ENCODE data around the gene PRSS53. TPM values are rescaled to one million over a fixed set of nuclear protein-coding genes. Genes with fewer than 3 reads are reported as not detected.

The PRSS53 gene
- total RNA-seq, 1 experiment from 2014 or later, result 2.8 TPM

- Histone ChIP-seq H2BK120ac (ENCODE audit: low read depth, low read length, poor library complexity, severe bottlenecking) (no peak within 1 kb of the TSS), H4K91ac (ENCODE audit: insufficient read length, low read depth, low read length) (no peak within 1 kb of the TSS), H3T11ph (ENCODE audit: low read length) (no peak within 1 kb of the TSS), H2BK15ac (ENCODE audit: low read depth, low read length) (no peak within 1 kb of the TSS), H3K4ac (ENCODE audit: low read depth, low read length) (no peak within 1 kb of the TSS), H4K5ac (ENCODE audit: insufficient read length, low read depth, low read length) (no peak within 1 kb of the TSS), H2AFZ (ENCODE audit: low read length) (no peak within 1 kb of the TSS), H2BK12ac (ENCODE audit: insufficient read length, low read depth, low read length) (no peak within 1 kb of the TSS), H3K23ac (ENCODE audit: insufficient read length, low read depth, low read length) (no peak within 1 kb of the TSS), H3K23me2 (ENCODE audit: insufficient read length, low read depth, low read length, poor library complexity, severe bottlenecking) (no peaks in the 10 kb centered on the region), H3K79me1 (ENCODE audit: insufficient read depth, low read depth, low read length, poor library complexity, severe bottlenecking) (peaks cover 5% of the 10 kb centered on the region), H3K27ac (ENCODE audit: insufficient read length, low read depth, low read length) (no peak within 1 kb of the TSS), H3K27me3 (ENCODE audit: insufficient read depth, low read length) (no peaks in the 10 kb centered on the region), H3K9ac (ENCODE audit: extremely low read depth, insufficient read length, low read length) (peak within 1 kb of the TSS; percentile 63), H3K9me3 (ENCODE audit: control insufficient read depth, low read depth, low read length) (no peaks in the 10 kb centered on the region), H3K4me2 (ENCODE audit: insufficient read depth, insufficient read length, low read length) (peak within 1 kb of the TSS; percentile 96), H3K79me2 (ENCODE audit: insufficient read depth, low read length) (peaks cover 5% of the 10 kb centered on the region; the same call in 1 of the 2 replicates), H2AK5ac (ENCODE audit: insufficient read length, low read length) (no peak within 1 kb of the TSS), H3K56ac (ENCODE audit: insufficient read length, low read depth, low read length) (no peak within 1 kb of the TSS), H3K18ac (ENCODE audit: insufficient read length, low read depth, low read length) (no peak within 1 kb of the TSS), H3K4me1 (ENCODE audit: insufficient read depth, low read length) (0 out of 2 replicates have a peak, but pooled peaks cover 2% of the 10 kb centered on the region), H4K20me1 (ENCODE audit: control insufficient read depth, insufficient read depth, insufficient read length) (no peaks in the 10 kb centered on the region), H4K8ac (replicated peaks; ENCODE audit: insufficient read length, low read depth, low read length) (no peak within 1 kb of the TSS), H2BK5ac (ENCODE audit: insufficient read length, low read length) (no peak within 1 kb of the TSS), H3K14ac (ENCODE audit: insufficient read depth, low read length) (0 out of 2 replicates have a peak within 1 kb of the TSS, but pooled peaks have one; percentile 74), H2BK20ac (ENCODE audit: low read depth, low read length, poor library complexity, severe bottlenecking) (no peak within 1 kb of the TSS)
- TF ChIP-seq CTCF (conservative IDR thresholded peaks at IDR 0.05), result no peak
- peak within 1 kb of the TSS; percentile 77 to 96 (median 95) for H3K27ac Mint-ChIP-seq
- H3K4me3 Mint-ChIP-seq, result peak within 1 kb of the TSS; percentile 89 to 90
- peaks cover 28 to 46% (median 37%) of the 10 kb centered on the region in 3 experiments for H3K36me3 Mint-ChIP-seq (ENCODE audit: insufficient read depth in 1 of 3, low read depth in 3 of 3)
- H3K9me3 Mint-ChIP-seq, result no peaks in the 10 kb centered on the region; a peak in 1 of 5 replicates
- H3K4me1 Mint-ChIP-seq, result peaks cover 10 to 11% of the 10 kb centered on the region in 2 experiments
- WGBS (ENCODE audit: extremely low coverage, insufficient read length, low lambda C conversion rate), result no CpG with 5 or more reads among the region's 68 CpGs
- no peaks in the 10 kb centered on the region for H3K27me3 Mint-ChIP-seq (ENCODE audit: low read depth)
- DNase-seq, result peak; percentile 98
Measured at GRCh38 chr16:31117384-31118222, 28.9 kb upstream of the PRSS53 start, which contains the start of gene KAT8. TSS of gene KAT8 (plus strand) at chr16:31117664. CDS start at chr16:31117682, 18 bp downstream.

Measured in H9 (cell line).